Stimulated activated CD8-positive, alpha-beta memory T cell treated with anti-CD3 and anti-CD28 coated beads, Interleukin-15, amount 100 ng/mL, for 1 hour (primary cell): ENCODE data around the gene FAM117A.
"Not testable (repeated sequence)": the region's sequence is repeated elsewhere in the genome, so short reads cannot be mapped to it uniquely, and the experiment has no call there.

ENCODE experiments used
- DNase-seq: peaks from one replicate; pipeline ENCODE4 v3.0.0-alpha.2; 2020; ENCODE audit warnings: low read depth

Gene FAM117A

GRCh38 chr17:49739641-49740271, 24.2 kb downstream of the FAM117A start:
- DNase-seq = peak; percentile 87

- DNase-seq = no peak
Measured at GRCh38 chr17:49738456-49739163, 25.3 kb downstream of the FAM117A start.

GRCh38 chr17:49734515-49735490, 29.1 kb downstream of the FAM117A start:
- no peak for DNase-seq

- no peak for DNase-seq
Measured at GRCh38 chr17:49731435-49731831, 32.5 kb downstream of the FAM117A start.

GRCh38 chr17:49730785-49731434, 33.0 kb downstream of the FAM117A start:
- no peak for DNase-seq

GRCh38 chr17:49730078-49730784, 33.7 kb downstream of the FAM117A start:
- DNase-seq = no peak

- no peak for DNase-seq
Measured at GRCh38 chr17:49729069-49729468, 34.9 kb downstream of the FAM117A start.

GRCh38 chr17:49728425-49728824, 35.5 kb downstream of the FAM117A start:
- no peak for DNase-seq

GRCh38 chr17:49727380-49727779, 36.6 kb downstream of the FAM117A start:
- no peak for DNase-seq

GRCh38 chr17:49725452-49726130, 38.3 kb downstream of the FAM117A start:
- DNase-seq = no peak

- not testable (repeated sequence) for DNase-seq
Measured at GRCh38 chr17:49724552-49724951, 39.4 kb downstream of the FAM117A start.

- no peak for DNase-seq
Measured at GRCh38 chr17:49723423-49723822, 40.5 kb downstream of the FAM117A start.

GRCh38 chr17:49722066-49722465, 41.9 kb downstream of the FAM117A start:
- no peak for DNase-seq

- no peak for DNase-seq
Measured at GRCh38 chr17:49717371-49717861, 46.5 kb downstream of the FAM117A start.

- no peak for DNase-seq
Measured at GRCh38 chr17:49716668-49717364, 47.1 kb downstream of the FAM117A start.

- DNase-seq = no peak
Measured at GRCh38 chr17:49715717-49716279, 48.1 kb downstream of the FAM117A start.

GRCh38 chr17:49715216-49715615, 48.7 kb downstream of the FAM117A start:
- no peak for DNase-seq

GRCh38 chr17:49708515-49709183, 55.3 kb downstream of the FAM117A start:
- no peak for DNase-seq
